ENCODE data around the gene OR52D1.

The OR52D1 gene

DNA sequence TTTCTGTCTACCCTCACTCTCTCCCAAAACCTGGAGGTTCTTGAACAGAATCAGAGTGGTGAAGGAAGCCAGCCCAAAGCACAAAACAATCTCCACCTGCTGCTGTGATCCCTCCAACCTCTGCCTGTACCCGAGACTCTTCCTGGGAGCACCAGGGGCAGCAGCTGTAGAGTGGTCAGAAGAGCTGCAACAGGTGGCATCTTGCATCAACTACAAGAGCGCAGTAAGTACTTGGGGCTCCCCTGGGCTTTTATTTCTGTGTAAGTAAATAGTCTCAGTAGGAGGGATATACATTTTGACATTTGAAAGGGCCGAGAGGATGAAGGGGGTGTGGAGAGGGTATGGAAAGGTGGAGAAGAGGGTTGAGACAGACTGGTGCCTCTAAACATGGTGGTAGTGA lies 36.3 kb downstream of the OR52D1 start:
- TF ChIP-seq, protein P1, sequence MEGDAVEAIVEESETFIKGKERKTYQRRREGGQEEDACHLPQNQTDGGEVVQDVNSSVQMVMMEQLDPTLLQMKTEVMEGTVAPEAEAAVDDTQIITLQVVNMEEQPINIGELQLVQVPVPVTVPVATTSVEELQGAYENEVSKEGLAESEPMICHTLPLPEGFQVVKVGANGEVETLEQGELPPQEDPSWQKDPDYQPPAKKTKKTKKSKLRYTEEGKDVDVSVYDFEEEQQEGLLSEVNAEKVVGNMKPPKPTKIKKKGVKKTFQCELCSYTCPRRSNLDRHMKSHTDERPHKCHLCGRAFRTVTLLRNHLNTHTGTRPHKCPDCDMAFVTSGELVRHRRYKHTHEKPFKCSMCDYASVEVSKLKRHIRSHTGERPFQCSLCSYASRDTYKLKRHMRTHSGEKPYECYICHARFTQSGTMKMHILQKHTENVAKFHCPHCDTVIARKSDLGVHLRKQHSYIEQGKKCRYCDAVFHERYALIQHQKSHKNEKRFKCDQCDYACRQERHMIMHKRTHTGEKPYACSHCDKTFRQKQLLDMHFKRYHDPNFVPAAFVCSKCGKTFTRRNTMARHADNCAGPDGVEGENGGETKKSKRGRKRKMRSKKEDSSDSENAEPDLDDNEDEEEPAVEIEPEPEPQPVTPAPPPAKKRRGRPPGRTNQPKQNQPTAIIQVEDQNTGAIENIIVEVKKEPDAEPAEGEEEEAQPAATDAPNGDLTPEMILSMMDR (IDR thresholded peaks at IDR 0.05; ENCODE audit: low read depth, low read length, missing control alignments) = no peak
- no peak for DNase-seq (ENCODE audit: extremely low read depth, low read depth)
- no peak overlapping the region for H3K4me3 ChIP-seq (replicated peaks; ENCODE audit: low read depth, low read length)

DNA sequence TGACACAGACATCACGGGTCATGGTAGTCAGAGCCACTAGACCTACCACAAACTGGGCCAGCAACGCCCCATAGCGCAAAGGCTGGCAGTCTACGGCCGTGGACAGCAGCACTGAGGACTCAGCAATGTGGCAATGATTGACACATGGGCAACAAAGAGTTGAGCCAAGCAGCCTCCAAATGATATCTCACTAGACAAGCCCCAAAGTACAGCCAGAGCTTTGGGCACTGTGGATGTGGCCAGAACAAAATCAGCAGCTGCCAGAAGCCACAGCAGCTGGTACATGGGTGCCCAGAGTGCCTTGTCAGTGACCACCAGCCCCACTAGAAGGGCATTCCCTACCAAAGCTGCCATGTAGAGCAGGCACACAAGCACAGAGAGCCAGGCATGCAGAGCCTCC lies 39.2 kb downstream of the OR52D1 start:
- DNase-seq (ENCODE audit: extremely low read depth, low read depth) = no peak
- TF ChIP-seq, protein P1 (IDR thresholded peaks at IDR 0.05; ENCODE audit: low read depth, low read length, missing control alignments) = no peak
- no peak overlapping the region for H3K4me3 ChIP-seq (replicated peaks; ENCODE audit: low read depth, low read length)

DNA sequence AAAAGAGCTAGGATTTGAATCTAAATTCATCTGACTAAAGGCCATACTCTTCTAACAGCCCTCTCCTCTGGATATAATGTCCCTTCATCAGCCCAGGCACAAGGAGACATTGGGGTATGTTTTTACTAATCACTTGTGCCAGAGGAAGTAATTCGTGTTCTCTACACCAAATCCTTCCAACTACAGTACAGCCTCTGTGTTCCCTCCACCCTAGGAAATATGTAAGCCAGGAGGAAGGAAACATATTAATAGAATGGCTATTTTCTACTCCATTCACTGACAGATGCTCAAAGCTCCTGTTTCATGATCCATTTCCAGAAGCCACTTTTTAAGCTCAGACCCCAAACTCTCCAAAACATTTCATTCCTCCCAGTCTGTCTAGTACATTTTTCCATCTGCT lies 40.0 kb downstream of the OR52D1 start:
- DNase-seq (ENCODE audit: extremely low read depth, low read depth) = no peak
- TF ChIP-seq, protein P1 (IDR thresholded peaks at IDR 0.05; ENCODE audit: low read depth, low read length, missing control alignments) = no peak
- no peak overlapping the region for H3K4me3 ChIP-seq (replicated peaks; ENCODE audit: low read depth, low read length)

DNA sequence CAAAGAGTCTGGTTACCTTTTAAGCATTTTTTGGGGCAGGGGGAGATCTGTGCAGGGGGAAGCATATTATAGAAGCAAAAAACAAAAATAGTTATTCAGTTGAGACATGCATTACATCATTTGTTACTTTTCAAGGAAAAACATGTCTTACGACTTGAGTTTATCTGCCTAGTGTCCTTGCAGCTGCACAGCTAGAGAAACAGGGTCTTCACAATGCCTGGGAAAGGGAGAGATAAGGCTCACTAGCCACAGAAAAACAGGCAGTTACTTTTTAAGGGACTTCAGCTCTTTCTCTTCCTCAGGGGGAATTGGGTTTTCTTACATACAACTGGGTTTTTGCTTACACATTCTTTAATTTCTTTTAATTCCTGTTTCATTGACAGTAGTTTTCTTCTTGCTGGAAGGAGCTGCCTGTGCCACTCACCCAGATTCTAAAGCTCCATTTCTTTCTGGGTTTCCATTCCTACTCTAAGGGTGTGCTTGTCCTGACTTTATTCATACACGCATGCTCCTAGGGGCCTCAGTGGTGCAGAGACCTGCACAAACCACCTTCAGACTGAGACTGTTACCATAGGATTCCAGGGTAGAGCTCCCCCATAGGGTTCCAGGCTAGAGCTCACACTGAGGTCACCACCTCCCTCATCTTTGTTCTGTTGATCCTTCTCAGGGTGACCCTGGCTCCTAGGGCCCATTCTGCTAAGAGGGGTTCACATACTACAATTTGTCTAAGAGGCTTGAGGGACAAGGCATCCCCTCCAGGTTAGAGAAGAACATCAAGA lies 42.8 kb downstream of the OR52D1 start:
- H3K4me3 ChIP-seq (replicated peaks; ENCODE audit: low read depth, low read length) = no peak overlapping the region
- no peak for DNase-seq (ENCODE audit: extremely low read depth, low read depth)
- TF ChIP-seq, protein P1 (IDR thresholded peaks at IDR 0.05; ENCODE audit: low read depth, low read length, missing control alignments) = no peak

DNA sequence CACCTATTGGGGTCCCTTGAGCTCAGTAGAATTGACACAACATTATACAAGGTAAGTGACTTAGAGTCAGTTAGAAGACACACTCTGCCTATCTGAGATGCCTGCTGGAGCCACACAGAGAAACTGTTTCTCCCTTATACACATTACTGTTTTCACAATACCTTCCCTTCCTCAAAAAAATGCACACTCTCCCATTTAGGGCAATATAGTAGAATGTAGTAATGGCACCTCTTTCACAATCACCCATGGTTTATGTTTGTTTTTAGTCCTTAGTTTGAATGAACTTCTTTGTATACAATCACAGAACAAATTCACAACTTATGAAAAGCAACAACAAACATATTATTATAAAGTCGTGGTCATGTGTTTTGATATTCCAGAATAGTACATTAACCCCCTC lies 45.6 kb downstream of the OR52D1 start:
- TF ChIP-seq, protein P1 (IDR thresholded peaks at IDR 0.05; ENCODE audit: low read depth, low read length, missing control alignments) = no peak
- H3K4me3 ChIP-seq (replicated peaks; ENCODE audit: low read depth, low read length) = no peak overlapping the region
- no peak for DNase-seq (ENCODE audit: extremely low read depth, low read depth)

DNA sequence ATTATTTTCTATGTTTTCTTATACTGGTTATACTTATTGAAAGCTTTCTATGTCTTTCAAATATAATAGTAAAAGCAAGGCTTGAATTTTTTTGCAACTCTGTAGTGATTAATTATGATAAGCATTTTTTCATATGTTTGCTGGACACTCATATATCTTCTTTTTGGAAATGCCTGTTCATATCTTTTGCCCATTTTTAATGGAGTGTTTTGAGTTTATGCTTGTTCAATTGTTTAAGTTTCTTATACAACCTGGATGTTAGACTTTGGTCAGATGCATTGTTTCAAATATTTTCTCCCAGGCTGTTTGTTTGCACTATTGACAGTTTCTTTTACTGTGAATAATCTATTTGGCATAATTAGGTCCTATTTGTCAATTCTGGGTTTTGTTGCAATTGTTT lies 48.0 kb downstream of the OR52D1 start:
- DNase-seq (ENCODE audit: extremely low read depth, low read depth) = no peak
- TF ChIP-seq, protein P1 (IDR thresholded peaks at IDR 0.05; ENCODE audit: low read depth, low read length, missing control alignments) = no peak

More for the DNA sequence above, 48.0 kb downstream of the OR52D1 start:
- H3K4me3 ChIP-seq (replicated peaks; ENCODE audit: low read depth, low read length) = no peak overlapping the region
